Neural crest cell (in vitro differentiated cells): ENCODE data around the gene BAD. TPM values are rescaled to one million over a fixed set of nuclear protein-coding genes. Genes with fewer than 3 reads are reported as not detected.

Experiments used
- DNase-seq: peaks from one replicate; pipeline ENCODE4 v3.0.0; 2021; ENCODE audit warnings: low read depth, mixed read lengths, low spot score
- H3K27ac Mint-ChIP-seq: one replicate; pipeline ENCODE4 v1.8.0; 2021; ENCODE audit warnings: mild to moderate bottlenecking, mixed read lengths; ENCODE audit not compliant: unreplicated experiment
- H3K27me3 Mint-ChIP-seq: 2 replicates; pipeline ENCODE4 v1.8.0; 2021; ENCODE audit warnings: low read depth, mild to moderate bottlenecking, mixed read lengths
- H3K36me3 Mint-ChIP-seq: 2 replicates; pipeline ENCODE4 v1.8.0; 2021; ENCODE audit warnings: low read depth, mild to moderate bottlenecking, mixed read lengths
- H3K4me1 Mint-ChIP-seq: 2 replicates; pipeline ENCODE4 v1.8.0; 2021; ENCODE audit warnings: mixed read lengths
- H3K4me3 Mint-ChIP-seq: one replicate; pipeline ENCODE4 v1.8.0; 2021; ENCODE audit warnings: mild to moderate bottlenecking, mixed read lengths
- H3K9me3 Mint-ChIP-seq: 2 replicates; pipeline ENCODE4 v1.8.0; 2021; ENCODE audit warnings: mixed read lengths
- total RNA-seq: library from RNA; stranded (reverse); gene quantifications from 2 replicates; pipeline ENCODE4 v1.2.1, GENCODE V29; 2021
- TF ChIP-seq, protein P1 (sequence below): fragments of 200-600 bp; sonication (generic); conservative IDR thresholded peaks from 2 replicates; pipeline ENCODE4 v1.5.0; 2021; ENCODE audit warnings: antibody characterized with exemption, mild to moderate bottlenecking

BAD gene
- total RNA-seq, 1 donor from 2014 or later, result 47.1 TPM

DNA sequence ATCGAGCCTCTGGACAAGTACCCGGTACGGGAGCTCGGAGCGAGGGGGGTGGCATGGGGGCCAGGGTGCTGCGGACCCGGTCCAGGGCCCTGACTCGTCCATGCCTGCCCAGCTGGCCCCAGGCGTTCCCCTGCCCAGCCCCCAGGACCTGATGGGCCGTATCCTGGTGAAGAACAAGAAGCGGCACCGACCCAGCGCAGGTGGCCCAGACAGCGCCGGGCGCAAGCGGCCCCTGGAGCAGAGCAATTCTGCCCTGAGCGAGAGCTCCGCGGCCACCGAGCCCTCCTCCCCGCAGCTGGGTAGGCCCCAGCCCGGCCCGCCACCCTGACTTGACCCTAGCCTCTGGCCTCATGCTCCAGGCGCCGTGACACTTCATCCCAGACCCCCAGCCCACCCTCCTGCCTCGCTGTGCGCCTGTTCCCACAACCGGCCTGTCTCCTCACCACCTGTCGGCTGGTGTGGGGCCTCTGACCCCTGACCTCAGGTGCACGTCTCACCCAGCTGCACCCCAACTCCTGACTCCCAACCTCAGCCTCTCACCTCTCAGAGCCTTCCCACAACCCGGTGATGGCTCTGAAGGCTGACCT, 25.4 kb downstream of the BAD start:
- H3K36me3 Mint-ChIP-seq, result peaks cover 15% of the 10 kb centered on the region
- no peak for DNase-seq
- H3K9me3 Mint-ChIP-seq, result no peaks in the 10 kb centered on the region
- peaks cover 15% of the 10 kb centered on the region for H3K4me1 Mint-ChIP-seq
- no peak overlapping the region for H3K27ac Mint-ChIP-seq
- TF ChIP-seq, protein P1, sequence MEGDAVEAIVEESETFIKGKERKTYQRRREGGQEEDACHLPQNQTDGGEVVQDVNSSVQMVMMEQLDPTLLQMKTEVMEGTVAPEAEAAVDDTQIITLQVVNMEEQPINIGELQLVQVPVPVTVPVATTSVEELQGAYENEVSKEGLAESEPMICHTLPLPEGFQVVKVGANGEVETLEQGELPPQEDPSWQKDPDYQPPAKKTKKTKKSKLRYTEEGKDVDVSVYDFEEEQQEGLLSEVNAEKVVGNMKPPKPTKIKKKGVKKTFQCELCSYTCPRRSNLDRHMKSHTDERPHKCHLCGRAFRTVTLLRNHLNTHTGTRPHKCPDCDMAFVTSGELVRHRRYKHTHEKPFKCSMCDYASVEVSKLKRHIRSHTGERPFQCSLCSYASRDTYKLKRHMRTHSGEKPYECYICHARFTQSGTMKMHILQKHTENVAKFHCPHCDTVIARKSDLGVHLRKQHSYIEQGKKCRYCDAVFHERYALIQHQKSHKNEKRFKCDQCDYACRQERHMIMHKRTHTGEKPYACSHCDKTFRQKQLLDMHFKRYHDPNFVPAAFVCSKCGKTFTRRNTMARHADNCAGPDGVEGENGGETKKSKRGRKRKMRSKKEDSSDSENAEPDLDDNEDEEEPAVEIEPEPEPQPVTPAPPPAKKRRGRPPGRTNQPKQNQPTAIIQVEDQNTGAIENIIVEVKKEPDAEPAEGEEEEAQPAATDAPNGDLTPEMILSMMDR, result no peak
- no peaks in the 10 kb centered on the region for H3K27me3 Mint-ChIP-seq
- H3K4me3 Mint-ChIP-seq, result peak overlapping the region; percentile 51

DNA sequence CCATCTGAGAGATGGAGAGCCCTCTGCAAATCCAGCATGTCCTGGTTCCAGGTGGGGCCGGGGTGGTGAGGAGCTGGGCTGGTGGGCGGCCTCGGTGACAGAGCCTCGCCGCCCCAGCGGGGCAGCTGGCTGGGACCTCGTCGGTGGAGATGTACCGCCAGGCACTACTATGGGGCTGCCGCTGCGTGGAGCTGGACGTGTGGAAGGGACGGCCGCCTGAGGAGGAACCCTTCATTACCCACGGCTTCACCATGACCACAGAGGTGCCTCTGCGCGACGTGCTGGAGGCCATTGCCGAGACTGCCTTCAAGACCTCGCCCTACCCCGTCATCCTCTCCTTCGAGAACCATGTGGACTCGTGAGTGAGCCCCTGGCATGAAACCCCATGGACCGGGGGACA, 26.1 kb downstream of the BAD start:
- Mint-ChIP-seq H3K27me3 (no peaks in the 10 kb centered on the region), H3K4me1 (peaks cover 18% of the 10 kb centered on the region), H3K9me3 (no peaks in the 10 kb centered on the region), H3K27ac (no peak overlapping the region), H3K4me3 (no peak overlapping the region), H3K36me3 (peaks cover 15% of the 10 kb centered on the region)
- TF ChIP-seq, protein P1, result no peak
- no peak for DNase-seq

DNA sequence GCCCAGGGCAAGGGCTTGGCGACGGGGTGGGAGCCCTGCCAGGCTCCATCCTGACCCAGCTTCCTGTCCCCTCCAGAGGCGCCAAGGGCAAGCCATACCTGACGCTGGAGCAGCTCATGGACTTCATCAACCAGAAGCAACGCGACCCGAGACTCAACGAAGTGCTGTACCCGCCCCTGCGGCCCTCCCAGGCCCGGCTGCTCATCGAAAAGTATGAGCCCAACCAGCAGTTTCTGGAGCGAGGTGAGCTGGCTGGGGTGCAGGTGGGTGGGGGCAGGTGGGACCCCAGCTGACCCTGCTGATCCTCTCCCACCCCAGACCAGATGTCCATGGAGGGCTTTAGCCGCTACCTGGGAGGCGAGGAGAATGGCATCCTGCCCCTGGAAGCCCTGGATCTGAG, 28.2 kb downstream of the BAD start:
- DNase-seq, result no peak
- Mint-ChIP-seq H3K27me3 (no peaks in the 10 kb centered on the region), H3K27ac (no peak overlapping the region), H3K36me3 (peaks cover 13% of the 10 kb centered on the region), H3K4me3 (no peak overlapping the region), H3K9me3 (no peaks in the 10 kb centered on the region), H3K4me1 (peaks cover 23% of the 10 kb centered on the region)
- TF ChIP-seq, protein P1, result no peak

DNA sequence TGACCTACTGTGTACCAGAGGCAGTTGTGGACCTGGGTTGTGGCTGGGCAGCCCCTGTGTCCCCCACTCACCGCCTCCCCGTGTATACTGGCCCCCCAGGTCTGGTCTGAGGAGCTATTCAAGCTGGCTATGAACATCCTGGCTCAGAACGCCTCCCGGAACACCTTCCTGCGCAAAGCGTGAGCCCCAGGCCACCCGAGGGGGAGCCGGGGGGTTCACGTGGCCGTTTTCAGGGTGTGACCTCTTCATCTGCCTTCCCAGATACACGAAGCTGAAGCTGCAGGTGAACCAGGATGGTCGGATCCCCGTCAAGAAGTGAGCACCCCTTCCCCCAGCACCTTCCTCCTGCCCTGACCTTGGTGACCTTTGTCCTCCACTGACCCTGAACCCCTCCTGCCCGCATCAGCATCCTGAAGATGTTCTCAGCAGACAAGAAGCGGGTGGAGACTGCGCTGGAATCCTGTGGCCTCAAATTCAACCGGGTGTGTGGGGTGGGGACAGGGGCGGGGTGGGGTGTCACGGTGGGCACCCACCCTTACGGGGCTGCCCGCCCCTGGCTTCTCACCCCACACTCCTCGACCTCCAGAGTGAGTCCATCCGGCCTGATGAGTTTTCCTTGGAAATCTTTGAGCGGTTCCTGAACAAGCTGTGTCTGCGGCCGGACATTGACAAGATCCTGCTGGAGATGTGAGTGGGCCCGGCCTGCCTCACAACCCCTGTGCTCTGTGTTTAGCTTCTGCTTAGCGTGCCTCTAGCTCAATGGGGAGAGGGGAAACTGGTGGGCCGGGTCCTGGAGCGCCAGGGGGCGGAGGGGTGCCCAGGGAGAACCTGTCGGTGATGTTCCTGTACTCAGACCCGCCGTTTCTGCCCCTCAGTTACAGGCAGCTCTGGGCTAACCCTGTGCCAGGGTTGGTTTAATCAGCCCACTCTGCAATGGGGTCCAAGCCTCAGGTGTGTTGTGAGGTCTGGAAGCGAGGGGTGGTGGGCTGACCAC, 29.0 kb downstream of the BAD start:
- peak overlapping the region; percentile 19 for H3K27ac Mint-ChIP-seq
- no peaks in the 10 kb centered on the region for H3K27me3 Mint-ChIP-seq
- peaks cover 23% of the 10 kb centered on the region for H3K4me1 Mint-ChIP-seq
- DNase-seq, result no peak
- H3K9me3 Mint-ChIP-seq, result no peaks in the 10 kb centered on the region
- TF ChIP-seq, protein P1, result no peak
- peak overlapping the region; percentile 27 for H3K4me3 Mint-ChIP-seq
- H3K36me3 Mint-ChIP-seq, result peaks cover 13% of the 10 kb centered on the region

DNA sequence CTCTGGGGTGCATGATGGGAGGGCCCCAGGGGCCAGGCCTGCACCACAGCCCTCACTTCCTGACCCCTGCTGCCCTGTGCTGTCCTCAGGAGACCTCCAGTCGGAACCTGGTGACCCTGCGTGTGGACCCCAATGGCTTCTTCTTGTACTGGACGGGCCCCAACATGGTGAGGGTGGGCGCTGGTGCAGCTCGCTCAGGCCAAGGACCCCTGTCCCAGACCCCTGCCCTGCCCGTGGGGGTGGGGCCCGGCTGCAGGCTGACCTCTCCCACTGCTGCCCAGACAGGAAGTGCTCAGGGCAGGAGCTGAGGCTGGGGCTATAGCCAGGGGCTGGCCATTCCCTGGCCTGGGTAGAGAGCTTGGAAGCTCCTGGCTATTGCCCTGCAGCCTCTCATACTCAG, 30.1 kb downstream of the BAD start:
- peaks cover 22% of the 10 kb centered on the region for H3K4me1 Mint-ChIP-seq
- DNase-seq, result no peak
- peaks cover 4% of the 10 kb centered on the region for H3K36me3 Mint-ChIP-seq
- TF ChIP-seq, protein P1, result no peak
- no peak overlapping the region for H3K27ac Mint-ChIP-seq
- no peaks in the 10 kb centered on the region for H3K27me3 Mint-ChIP-seq
- H3K9me3 Mint-ChIP-seq, result no peaks in the 10 kb centered on the region
- no peak overlapping the region for H3K4me3 Mint-ChIP-seq
